Smooth muscle cell (in vitro differentiated cells): ENCODE measurements around the gene MEOX1. TPM values are rescaled to one million over a fixed set of nuclear protein-coding genes. Genes with fewer than 3 reads are reported as not detected.

Experiments
- DNase-seq: peaks from one replicate; lab custom pipeline; 2025; ENCODE audit not compliant: unreplicated experiment; lab: John Stamatoyannopoulos, UW
- H2AFZ ChIP-seq: fragments of 200-600 bp; sonication (generic); 2 replicates; pipeline ENCODE4 v1.6.0; 2016; ENCODE audit warnings: antibody characterized with exemption, low read depth, mild to moderate bottlenecking
- H3F3A ChIP-seq: fragments of 200-600 bp; sonication (generic); 2 replicates; pipeline ENCODE4 v1.6.0; 2017; ENCODE audit warnings: antibody characterized with exemption, low read depth
- H3K27ac ChIP-seq: fragments of 200-600 bp; sonication (generic); 2 replicates; pipeline ENCODE4 v1.5.1; 2016; ENCODE audit warnings: low read depth, mild to moderate bottlenecking
- H3K27me3 ChIP-seq: fragments of 200-600 bp; sonication (generic); 2 replicates; pipeline ENCODE4 v1.6.1; 2016; ENCODE audit warnings: low read depth, mild to moderate bottlenecking
- H3K36me3 ChIP-seq: fragments of 200-600 bp; sonication (generic); 2 replicates; pipeline ENCODE4 v1.5.1; 2016; ENCODE audit warnings: low read depth
- H3K4me1 ChIP-seq: fragments of 200-600 bp; sonication (generic); 2 replicates; pipeline ENCODE4 v1.5.1; 2016; ENCODE audit warnings: low read depth
- H3K4me2 ChIP-seq: fragments of 200-600 bp; sonication (generic); 2 replicates; pipeline ENCODE4 v1.6.0; 2016; ENCODE audit warnings: mild to moderate bottlenecking
- H3K4me3 ChIP-seq: fragments of 200-600 bp; sonication (generic); 2 replicates; pipeline ENCODE4 v1.5.1; 2016; ENCODE audit warnings: mild to moderate bottlenecking
- H3K79me2 ChIP-seq: fragments of 200-600 bp; sonication (generic); 2 replicates; pipeline ENCODE4 v1.6.0; 2016; ENCODE audit warnings: low read depth, mild to moderate bottlenecking
- H3K9ac ChIP-seq: fragments of 200-600 bp; sonication (generic); 2 replicates; pipeline ENCODE4 v1.6.0; 2016; ENCODE audit warnings: low read depth
- H3K9me3 ChIP-seq: fragments of 200-600 bp; sonication (generic); replicated peaks from 2 replicates; pipeline ENCODE4 v1.5.1; 2016; ENCODE audit warnings: low read depth
- H4K20me1 ChIP-seq: fragments of 200-600 bp; sonication (generic); 2 replicates; pipeline ENCODE4 v1.6.0; 2016; ENCODE audit warnings: low read depth
- WGBS: methylation state at CpG from one replicate; pipeline ENCODE4 v1.1.7; 2016; ENCODE audit warnings: low lambda C conversion rate; 5-methylcytosine and 5-hydroxymethylcytosine counted together
- polyA plus RNA-seq: library from polyadenylated mRNA; unstranded; fragments of >200 nt; fragmentation: Nextera tagmentation; extraction: Ambion mirVana; gene quantifications from 2 replicates; pipeline ENCODE4 v1.2.1, GENCODE V29; 2016
- total RNA-seq: library from RNA; depleted of rRNA; stranded (reverse); fragments of >200 nt; gene quantifications from 2 replicates; pipeline ENCODE4 v1.2.3, GENCODE V29; 2014
- TF ChIP-seq, protein P1 (sequence below): fragments of 200-600 bp; sonication (generic); IDR thresholded peaks from 2 replicates; pipeline ENCODE4 v1.5.1; 2017; ENCODE audit warnings: borderline replicate concordance, mild to moderate bottlenecking, antibody characterized with exemption; ENCODE audit not compliant: insufficient read depth, poor library complexity, severe bottlenecking

The MEOX1 gene
- total and polyA plus RNA-seq, 2 experiments from 2014 or later: 0.58 to 1.7 TPM

DNA sequence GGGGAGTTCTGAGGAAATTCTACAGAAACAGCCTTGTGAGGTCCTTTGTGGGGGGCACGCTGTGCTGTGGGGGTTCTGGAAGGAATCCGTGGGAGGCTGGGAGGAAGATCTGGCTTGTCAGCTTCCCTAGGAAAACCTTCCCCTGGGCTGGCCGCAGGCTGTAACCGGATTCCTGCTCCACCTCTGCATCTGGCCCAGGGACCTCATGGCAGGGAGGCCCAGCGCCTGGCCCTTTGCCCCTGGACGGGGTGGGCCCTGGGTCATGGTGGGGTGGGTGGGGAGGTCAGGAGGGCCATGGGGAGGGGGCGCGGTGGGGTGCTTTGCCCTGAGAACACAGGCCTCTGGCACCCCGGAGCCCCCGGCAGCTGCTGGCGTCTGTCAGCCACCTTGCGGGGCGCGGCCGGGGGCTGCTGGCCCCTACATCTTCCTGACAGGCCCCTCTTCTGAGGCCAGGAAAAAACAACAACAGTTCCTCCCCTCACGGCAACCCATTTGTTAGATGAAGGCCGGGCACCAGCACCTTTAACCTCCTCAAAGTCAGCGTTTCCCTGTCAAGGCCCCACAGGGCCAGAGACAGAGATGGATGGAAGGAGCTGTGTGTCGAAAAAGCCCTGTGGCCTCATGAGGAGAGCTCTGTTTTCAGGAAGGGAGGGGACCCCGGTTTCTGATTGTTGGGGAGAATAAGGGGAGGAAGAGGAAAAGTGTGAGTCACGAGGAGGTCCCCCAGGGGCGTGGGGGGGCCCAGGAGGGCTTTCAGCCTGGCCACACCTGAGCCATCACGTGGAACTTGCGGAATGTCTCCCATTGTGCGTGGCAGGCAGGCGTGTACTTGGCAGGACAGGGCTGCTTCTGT is 3.6 kb upstream of the MEOX1 start:
- Histone ChIP-seq H3K9ac (no peak overlapping the region), H3K4me3 (no peak overlapping the region), H3K36me3 (no peaks in the 10 kb centered on the region), H3K4me1 (peaks cover 34% of the 10 kb centered on the region), H3F3A (peaks cover 14% of the 10 kb centered on the region), H3K79me2 (no peaks in the 10 kb centered on the region), H3K27me3 (no peaks in the 10 kb centered on the region), H3K9me3 (no peaks in the 10 kb centered on the region), H3K4me2 (no peak overlapping the region), H3K27ac (no peak overlapping the region), H2AFZ (no peak overlapping the region), H4K20me1 (no peaks in the 10 kb centered on the region)
- no peak for DNase-seq
- 75% methylated on average over 24 of the region's 26 CpGs for WGBS
- TF ChIP-seq, protein P1, sequence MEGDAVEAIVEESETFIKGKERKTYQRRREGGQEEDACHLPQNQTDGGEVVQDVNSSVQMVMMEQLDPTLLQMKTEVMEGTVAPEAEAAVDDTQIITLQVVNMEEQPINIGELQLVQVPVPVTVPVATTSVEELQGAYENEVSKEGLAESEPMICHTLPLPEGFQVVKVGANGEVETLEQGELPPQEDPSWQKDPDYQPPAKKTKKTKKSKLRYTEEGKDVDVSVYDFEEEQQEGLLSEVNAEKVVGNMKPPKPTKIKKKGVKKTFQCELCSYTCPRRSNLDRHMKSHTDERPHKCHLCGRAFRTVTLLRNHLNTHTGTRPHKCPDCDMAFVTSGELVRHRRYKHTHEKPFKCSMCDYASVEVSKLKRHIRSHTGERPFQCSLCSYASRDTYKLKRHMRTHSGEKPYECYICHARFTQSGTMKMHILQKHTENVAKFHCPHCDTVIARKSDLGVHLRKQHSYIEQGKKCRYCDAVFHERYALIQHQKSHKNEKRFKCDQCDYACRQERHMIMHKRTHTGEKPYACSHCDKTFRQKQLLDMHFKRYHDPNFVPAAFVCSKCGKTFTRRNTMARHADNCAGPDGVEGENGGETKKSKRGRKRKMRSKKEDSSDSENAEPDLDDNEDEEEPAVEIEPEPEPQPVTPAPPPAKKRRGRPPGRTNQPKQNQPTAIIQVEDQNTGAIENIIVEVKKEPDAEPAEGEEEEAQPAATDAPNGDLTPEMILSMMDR: no peak

DNA sequence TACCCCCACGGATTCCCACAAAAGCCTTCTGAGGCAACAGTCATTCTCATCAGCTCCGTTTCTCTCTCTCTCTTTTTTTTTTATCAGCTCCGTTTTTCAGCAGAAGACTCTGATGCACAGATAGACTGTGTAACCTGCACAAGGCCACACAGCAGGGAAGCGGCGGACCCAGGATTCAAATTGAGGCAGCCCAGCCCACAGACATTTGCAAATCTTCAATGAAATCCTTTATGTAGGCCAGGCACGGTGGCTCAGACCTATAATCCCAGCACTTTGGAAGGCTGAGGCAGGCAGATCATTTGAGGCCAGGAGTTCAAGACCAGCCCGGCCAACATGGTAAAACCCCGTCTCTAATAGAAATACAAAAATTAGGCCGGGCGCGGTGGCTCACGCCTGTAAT is 2.4 kb upstream of the MEOX1 start:
- peaks cover 14% of the 10 kb centered on the region for H3F3A ChIP-seq
- no peaks in the 10 kb centered on the region for H3K79me2 ChIP-seq
- H3K4me1 ChIP-seq: peaks cover 30% of the 10 kb centered on the region
- no peaks in the 10 kb centered on the region for H4K20me1 ChIP-seq
- TF ChIP-seq, protein P1: no peak
- WGBS: 92% methylated on average over 12 of the region's 12 CpGs
- H3K9me3 ChIP-seq: no peaks in the 10 kb centered on the region
- no peak overlapping the region for H3K9ac ChIP-seq
- H3K4me2 ChIP-seq: no peak overlapping the region
- no peaks in the 10 kb centered on the region for H3K27me3 ChIP-seq
- no peak overlapping the region for H2AFZ ChIP-seq
- H3K36me3 ChIP-seq: no peaks in the 10 kb centered on the region
- no peak overlapping the region for H3K4me3 ChIP-seq
- DNase-seq: no peak
- H3K27ac ChIP-seq: no peak overlapping the region

DNA sequence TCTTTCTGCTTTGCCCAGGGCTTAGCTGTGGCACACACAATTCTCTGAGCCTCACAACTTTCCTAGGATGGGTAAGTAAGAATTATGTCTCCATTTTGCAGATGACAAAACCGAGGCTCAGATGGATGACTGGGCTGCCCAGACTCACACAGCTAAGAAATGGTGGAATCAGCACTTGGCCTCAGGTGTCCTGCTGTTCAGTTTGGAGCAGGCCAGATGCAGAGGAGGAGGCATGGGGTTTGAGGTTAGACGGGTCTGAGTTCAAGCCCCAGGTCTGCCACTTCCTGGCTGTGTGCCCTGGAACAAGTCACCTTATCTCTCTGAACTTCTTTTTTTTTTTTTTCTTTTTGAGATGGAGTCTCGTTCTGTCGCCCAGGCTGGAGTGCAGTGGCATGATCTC is 1.7 kb upstream of the MEOX1 start:
- Histone ChIP-seq H3K9ac (no peak overlapping the region), H4K20me1 (no peaks in the 10 kb centered on the region), H3K9me3 (no peaks in the 10 kb centered on the region), H3K4me3 (no peak overlapping the region), H3K27ac (no peak overlapping the region), H3K79me2 (no peaks in the 10 kb centered on the region), H3K4me1 (peaks cover 35% of the 10 kb centered on the region), H3K27me3 (no peaks in the 10 kb centered on the region), H3F3A (peaks cover 14% of the 10 kb centered on the region), H3K36me3 (no peaks in the 10 kb centered on the region), H3K4me2 (no peak overlapping the region), H2AFZ (no peak overlapping the region)
- 100% methylated on average over 4 of the region's 4 CpGs for WGBS
- DNase-seq: no peak
- TF ChIP-seq, protein P1: no peak
